B cell (primary cell): ENCODE data around the gene HDAC5. TPM values are rescaled to one million over a fixed set of nuclear protein-coding genes. Genes with fewer than 3 reads are reported as not detected.

ENCODE experiments used
- ATAC-seq: fragments of 200-7000 bp; cut with Tn5 transposase; one replicate; pipeline ENCODE4 v1.10.0; 2021; ENCODE audit warnings: low read depth, mild to moderate bottlenecking, moderate number of reproducible peaks, moderate library complexity
- CTCF ChIA-PET: fragments of 350-600 bp; sonication (Branson Sonifier 250); formaldehyde crosslinking; loops from one replicate; lab custom pipeline; 2021; ENCODE audit warnings: antibody characterized with exemption, inconsistent platforms; lab: Charles Lee
- POLR2A ChIA-PET: fragments of 350-600 bp; sonication (Branson Sonifier 250); formaldehyde crosslinking; loops from one replicate; lab custom pipeline; 2021; ENCODE audit warnings: antibody characterized with exemption; lab: Charles Lee
- DNase-seq: peaks from one replicate; pipeline ENCODE4 v3.0.0; 2013
- H2AFZ ChIP-seq: 2 replicates; pipeline ENCODE4 v1.6.1; 2012; ENCODE audit warnings: mild to moderate bottlenecking, low read depth, low read length; ENCODE audit not compliant: insufficient read depth, poor library complexity, severe bottlenecking
- H3K27ac ChIP-seq, 2 donors: 1 replicate in 1 of 2; 2 replicates in 1 of 2; pipeline ENCODE4 v1.5.1; 2012 to 2013; ENCODE audit warnings: low read length in 2 of 2, mild to moderate bottlenecking in 2 of 2, moderate library complexity in 1 of 2
- H3K27me3 ChIP-seq, 4 experiments: fragments of 200-600 bp in 1 of 4; sonication (generic) in 1 of 4; replicated peaks in 1 of 4; 1 replicate in 2 of 4; 2 replicates in 2 of 4; pipeline versions ENCODE4 v1.6.1 to v1.7.0; 2013 to 2016; ENCODE audit warnings: low read length in 3 of 4, mild to moderate bottlenecking in 2 of 4, mixed read lengths in 1 of 4, moderate library complexity in 1 of 4; ENCODE audit not compliant: insufficient read depth in 4 of 4, control insufficient read depth in 3 of 4; ENCODE audit errors: control extremely low read depth in 1 of 4
- H3K36me3 ChIP-seq, 2 experiments: replicated peaks in 1 of 2; 1 replicate in 1 of 2; 2 replicates in 1 of 2; pipeline versions ENCODE4 v1.6.1 to v1.7.1; 2013; ENCODE audit warnings: low read length in 1 of 2; ENCODE audit not compliant: insufficient read depth in 2 of 2, control insufficient read depth in 1 of 2; ENCODE audit errors: control extremely low read depth in 1 of 2, extremely low read depth in 1 of 2
- H3K4me1 ChIP-seq, 2 donors: fragments of 200-600 bp in 1 of 2; sonication (generic) in 1 of 2; 1 replicate in 1 of 2; 2 replicates in 1 of 2; pipeline versions ENCODE4 v1.5.1 to v1.6.1; 2013 to 2017; ENCODE audit warnings: low read length in 2 of 2; ENCODE audit not compliant: control insufficient read depth in 2 of 2, insufficient read depth in 2 of 2
- H3K4me2 ChIP-seq: replicated peaks from 2 replicates; pipeline ENCODE3; 2012; ENCODE audit warnings: mild to moderate bottlenecking, low read depth, low read length; ENCODE audit not compliant: poor library complexity, severe bottlenecking
- H3K4me3 ChIP-seq, 5 experiments: fragments of 200-600 bp in 1 of 5; sonication (generic) in 1 of 5; 1 replicate in 3 of 5; 2 replicates in 2 of 5; pipeline versions ENCODE4 v1.5.1 to v1.7.0; 2011 to 2016; ENCODE audit warnings: low read length in 4 of 5, mild to moderate bottlenecking in 4 of 5, low read depth in 2 of 5, control low read depth in 1 of 5, moderate library complexity in 1 of 5; ENCODE audit not compliant: insufficient read depth in 1 of 5; ENCODE audit errors: control extremely low read depth in 1 of 5, extremely low read depth in 1 of 5
- H3K79me2 ChIP-seq: fragments of 200-600 bp; sonication (generic); one replicate; pipeline ENCODE4 v1.6.0; 2016; ENCODE audit warnings: low read length; ENCODE audit not compliant: control insufficient read depth, insufficient read depth
- H3K9ac ChIP-seq: fragments of 200-600 bp; sonication (generic); 2 replicates; pipeline ENCODE4 v1.6.1; 2017; ENCODE audit warnings: mild to moderate bottlenecking, low read length, moderate library complexity
- H3K9me3 ChIP-seq, 3 donors: one replicate each; pipeline versions ENCODE4 v1.6.1 to v1.7.1; 2013; ENCODE audit warnings: low read length in 2 of 3; ENCODE audit not compliant: control insufficient read depth in 2 of 3, insufficient read depth in 1 of 3; ENCODE audit errors: control extremely low read depth in 1 of 3
- H4K20me1 ChIP-seq: 2 replicates; pipeline ENCODE4 v1.6.0; 2012; ENCODE audit warnings: mild to moderate bottlenecking, low read length; ENCODE audit not compliant: insufficient read depth, control insufficient read depth, poor library complexity, severe bottlenecking
- H3K27ac Mint-ChIP-seq: one replicate; pipeline ENCODE4 v1.8.0; 2021; ENCODE audit warnings: mixed read lengths
- H3K27me3 Mint-ChIP-seq: one replicate; pipeline ENCODE4 v1.8.0; 2021; ENCODE audit warnings: mixed read lengths
- H3K4me1 Mint-ChIP-seq: one replicate; pipeline ENCODE4 v1.8.0; 2021; ENCODE audit warnings: mixed read lengths
- H3K4me3 Mint-ChIP-seq: one replicate; pipeline ENCODE4 v1.8.0; 2021; ENCODE audit warnings: mixed read lengths
- H3K9me3 Mint-ChIP-seq: one replicate; pipeline ENCODE4 v1.8.0; 2022; ENCODE audit warnings: mixed read lengths; ENCODE audit not compliant: insufficient read depth
- EZH2 ChIP-seq: IDR thresholded peaks from 2 replicates; pipeline ENCODE4 v1.6.1; 2012; ENCODE audit warnings: borderline replicate concordance, low read depth, mild to moderate bottlenecking, moderate library complexity, low read length; ENCODE audit not compliant: insufficient read depth, poor library complexity, severe bottlenecking
- WGBS: methylation state at CpG from one replicate; pipeline ENCODE4 v1.1.5; 2013; ENCODE audit warnings: missing lambda C conversion rate; ENCODE audit not compliant: insufficient coverage; 5-methylcytosine and 5-hydroxymethylcytosine counted together
- intact Hi-C: fragments of 100-400 bp; cut with micrococcal nuclease; formaldehyde crosslinking; loops from one replicate; pipeline ENCODE4 v1.10.0; 2022
- polyA plus RNA-seq: library from polyadenylated mRNA; depleted of rRNA; stranded (reverse); fragments of >200 nt; gene quantifications from 2 replicates; pipeline ENCODE4 v1.2.3, GENCODE V29; 2012
- total RNA-seq, 2 donors: library from RNA; stranded (reverse); fragments of 120-200 nt in 1 of 2; gene quantifications; 1 replicate in 1 of 2; 2 replicates in 1 of 2; pipeline versions ENCODE4 v1.2.3 to v1.2.4, GENCODE V29; 2013 to 2022
- TF ChIP-seq, protein P1 (sequence below): fragments of 200-600 bp; IDR thresholded peaks from one replicate; pipeline ENCODE4 v1.8.0; 2022; ENCODE audit warnings: antibody characterized with exemption, mild to moderate bottlenecking

The HDAC5 gene
- total and polyA plus RNA-seq, 2 donors (not counting 1 experiment from before 2014, with no cell fraction given): 99.8 to 104 TPM

GRCh38 chr17:44130693-44131349 is 7.4 kb upstream of the HDAC5 start:
- no peak for DNase-seq
- intact Hi-C loops: no loop called here
- no peak overlapping the region for H3K4me3 Mint-ChIP-seq
- H3K4me1 Mint-ChIP-seq: no peaks in the 10 kb centered on the region
- no peak for TF ChIP-seq EZH2
- TF ChIP-seq, protein P1, sequence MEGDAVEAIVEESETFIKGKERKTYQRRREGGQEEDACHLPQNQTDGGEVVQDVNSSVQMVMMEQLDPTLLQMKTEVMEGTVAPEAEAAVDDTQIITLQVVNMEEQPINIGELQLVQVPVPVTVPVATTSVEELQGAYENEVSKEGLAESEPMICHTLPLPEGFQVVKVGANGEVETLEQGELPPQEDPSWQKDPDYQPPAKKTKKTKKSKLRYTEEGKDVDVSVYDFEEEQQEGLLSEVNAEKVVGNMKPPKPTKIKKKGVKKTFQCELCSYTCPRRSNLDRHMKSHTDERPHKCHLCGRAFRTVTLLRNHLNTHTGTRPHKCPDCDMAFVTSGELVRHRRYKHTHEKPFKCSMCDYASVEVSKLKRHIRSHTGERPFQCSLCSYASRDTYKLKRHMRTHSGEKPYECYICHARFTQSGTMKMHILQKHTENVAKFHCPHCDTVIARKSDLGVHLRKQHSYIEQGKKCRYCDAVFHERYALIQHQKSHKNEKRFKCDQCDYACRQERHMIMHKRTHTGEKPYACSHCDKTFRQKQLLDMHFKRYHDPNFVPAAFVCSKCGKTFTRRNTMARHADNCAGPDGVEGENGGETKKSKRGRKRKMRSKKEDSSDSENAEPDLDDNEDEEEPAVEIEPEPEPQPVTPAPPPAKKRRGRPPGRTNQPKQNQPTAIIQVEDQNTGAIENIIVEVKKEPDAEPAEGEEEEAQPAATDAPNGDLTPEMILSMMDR: no peak
- no peak overlapping the region for H3K27ac Mint-ChIP-seq
- ChIA-PET CTCF (no interaction called here), POLR2A (no interaction called here)
- Histone ChIP-seq H2AFZ (no peak overlapping the region), H3K36me3 (no peaks in the 10 kb centered on the region), H3K9ac (no peak overlapping the region), H3K4me2 (no peak overlapping the region), H3K4me3 (no peak overlapping the region), H3K4me1 (no peaks in the 10 kb centered on the region), H4K20me1 (no peaks in the 10 kb centered on the region), H3K9me3 (no peaks in the 10 kb centered on the region), H3K27ac (no peak overlapping the region), H3K79me2 (no peaks in the 10 kb centered on the region), H3K27me3 (no peaks in the 10 kb centered on the region)
- ATAC-seq: no peak
- WGBS: 94% methylated on average over 4 of the region's 5 CpGs
- no peaks in the 10 kb centered on the region for H3K9me3 Mint-ChIP-seq
- no peaks in the 10 kb centered on the region for H3K27me3 Mint-ChIP-seq

GRCh38 chr17:44128383-44128782 is 4.9 kb upstream of the HDAC5 start:
- Histone ChIP-seq H2AFZ (no peak overlapping the region), H3K27ac (no peak overlapping the region), H3K4me3 (no peak overlapping the region), H3K36me3 (no peaks in the 10 kb centered on the region), H3K9me3 (no peaks in the 10 kb centered on the region), H4K20me1 (no peaks in the 10 kb centered on the region), H3K9ac (no peak overlapping the region), H3K4me1 (peaks cover 0 to 7% of the 10 kb centered on the region in 2 donors), H3K79me2 (peaks cover 15% of the 10 kb centered on the region), H3K4me2 (no peak overlapping the region), H3K27me3 (no peaks in the 10 kb centered on the region)
- 87% methylated on average over 3 of the region's 7 CpGs for WGBS
- DNase-seq (no peak), ATAC-seq (no peak)
- no peaks in the 10 kb centered on the region for H3K9me3 Mint-ChIP-seq
- ChIA-PET CTCF (interaction anchor here (0.7 kb wide), 1 partner anchor 10 kb away, joined by 4 read pairs; no protein-coding TSS in a partner anchor), POLR2A (no interaction called here)
- H3K4me1 Mint-ChIP-seq: peaks cover 8% of the 10 kb centered on the region
- H3K4me3 Mint-ChIP-seq: no peak overlapping the region
- H3K27me3 Mint-ChIP-seq: no peaks in the 10 kb centered on the region
- no peak overlapping the region for H3K27ac Mint-ChIP-seq
- no peak for TF ChIP-seq EZH2
- intact Hi-C loops: no loop called here
